ENCODE results near the gene DPP4.

- TF ChIP-seq EZH2phosphoT487 (IDR thresholded peaks at IDR 0.05; ENCODE audit: insufficient read depth, low read depth) (no peak), EZH2 (IDR thresholded peaks at IDR 0.05; ENCODE audit: insufficient read depth, poor library complexity, severe bottlenecking) (no peak)
Observed at GRCh38 chr2:161976917-161977316, 97.1 kb downstream of the DPP4 start.
